ENCODE data around the gene PIK3CB.

GRCh38 chr3:138747225-138747624 is 87.5 kb downstream of the PIK3CB start:
- TF ChIP-seq, protein P1, sequence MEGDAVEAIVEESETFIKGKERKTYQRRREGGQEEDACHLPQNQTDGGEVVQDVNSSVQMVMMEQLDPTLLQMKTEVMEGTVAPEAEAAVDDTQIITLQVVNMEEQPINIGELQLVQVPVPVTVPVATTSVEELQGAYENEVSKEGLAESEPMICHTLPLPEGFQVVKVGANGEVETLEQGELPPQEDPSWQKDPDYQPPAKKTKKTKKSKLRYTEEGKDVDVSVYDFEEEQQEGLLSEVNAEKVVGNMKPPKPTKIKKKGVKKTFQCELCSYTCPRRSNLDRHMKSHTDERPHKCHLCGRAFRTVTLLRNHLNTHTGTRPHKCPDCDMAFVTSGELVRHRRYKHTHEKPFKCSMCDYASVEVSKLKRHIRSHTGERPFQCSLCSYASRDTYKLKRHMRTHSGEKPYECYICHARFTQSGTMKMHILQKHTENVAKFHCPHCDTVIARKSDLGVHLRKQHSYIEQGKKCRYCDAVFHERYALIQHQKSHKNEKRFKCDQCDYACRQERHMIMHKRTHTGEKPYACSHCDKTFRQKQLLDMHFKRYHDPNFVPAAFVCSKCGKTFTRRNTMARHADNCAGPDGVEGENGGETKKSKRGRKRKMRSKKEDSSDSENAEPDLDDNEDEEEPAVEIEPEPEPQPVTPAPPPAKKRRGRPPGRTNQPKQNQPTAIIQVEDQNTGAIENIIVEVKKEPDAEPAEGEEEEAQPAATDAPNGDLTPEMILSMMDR (IDR thresholded peaks at IDR 0.05), result no peak
- TF ChIP-seq POLR2A (IDR thresholded peaks at IDR 0.05), result no peak

Measured in Peyer's patch (tissue), 4 donors.